ENCODE measurements around the gene SBK2.
"Not testable (repeated sequence)": the region's sequence is repeated elsewhere in the genome, so short reads cannot be mapped to it uniquely, and the experiment has no call there.

DNA sequence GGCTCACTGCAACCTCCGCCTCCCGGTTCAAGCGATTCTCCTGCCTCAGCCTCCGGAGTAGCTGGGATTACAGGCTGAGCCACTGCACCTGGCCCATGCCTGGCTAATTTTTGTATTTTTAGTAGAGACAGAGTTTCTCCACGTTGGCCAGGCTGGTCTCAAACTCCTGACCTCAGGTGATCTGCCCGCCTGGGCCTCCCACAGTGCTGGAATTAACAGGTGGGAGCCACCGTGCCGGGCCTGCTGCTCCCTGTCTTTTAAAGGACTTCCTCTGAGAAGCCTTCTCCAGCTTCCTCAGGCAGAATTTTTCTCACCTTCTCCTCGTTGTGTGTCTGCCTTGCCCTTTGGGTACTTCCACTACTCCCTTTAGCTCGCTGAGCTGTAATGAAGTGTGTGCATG lies 40.1 kb downstream of the SBK2 start:
- TF ChIP-seq, protein P1, sequence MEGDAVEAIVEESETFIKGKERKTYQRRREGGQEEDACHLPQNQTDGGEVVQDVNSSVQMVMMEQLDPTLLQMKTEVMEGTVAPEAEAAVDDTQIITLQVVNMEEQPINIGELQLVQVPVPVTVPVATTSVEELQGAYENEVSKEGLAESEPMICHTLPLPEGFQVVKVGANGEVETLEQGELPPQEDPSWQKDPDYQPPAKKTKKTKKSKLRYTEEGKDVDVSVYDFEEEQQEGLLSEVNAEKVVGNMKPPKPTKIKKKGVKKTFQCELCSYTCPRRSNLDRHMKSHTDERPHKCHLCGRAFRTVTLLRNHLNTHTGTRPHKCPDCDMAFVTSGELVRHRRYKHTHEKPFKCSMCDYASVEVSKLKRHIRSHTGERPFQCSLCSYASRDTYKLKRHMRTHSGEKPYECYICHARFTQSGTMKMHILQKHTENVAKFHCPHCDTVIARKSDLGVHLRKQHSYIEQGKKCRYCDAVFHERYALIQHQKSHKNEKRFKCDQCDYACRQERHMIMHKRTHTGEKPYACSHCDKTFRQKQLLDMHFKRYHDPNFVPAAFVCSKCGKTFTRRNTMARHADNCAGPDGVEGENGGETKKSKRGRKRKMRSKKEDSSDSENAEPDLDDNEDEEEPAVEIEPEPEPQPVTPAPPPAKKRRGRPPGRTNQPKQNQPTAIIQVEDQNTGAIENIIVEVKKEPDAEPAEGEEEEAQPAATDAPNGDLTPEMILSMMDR (IDR thresholded peaks at IDR 0.05) = not testable (repeated sequence)
- not testable (repeated sequence) for TF ChIP-seq POLR2AphosphoS5 (IDR thresholded peaks at IDR 0.05)
